ENCODE measurements around the gene PIGR. TPM values are rescaled to one million over a fixed set of nuclear protein-coding genes. Genes with fewer than 3 reads are reported as not detected.

The PIGR gene
- total and polyA plus RNA-seq, 12 donors = under 0.01 to 3.4 (median 0.55) TPM; not detected in 2

- Histone ChIP-seq H3K27me3 (no peaks in the 10 kb centered on the region), H3K4me1 (replicated peaks in 1 of 2) (no peaks in the 10 kb centered on the region), H3K36me3 (replicated peaks in 1 of 2) (no peaks in the 10 kb centered on the region), H3K27ac (no peak overlapping the region), H3K9me3 (replicated peaks in 1 of 3) (no peaks in the 10 kb centered on the region), H3K4me3 (no peak overlapping the region)
- no peak for TF ChIP-seq CTCF (IDR thresholded peaks at IDR 0.05)
- no peak for TF ChIP-seq POLR2A (IDR thresholded peaks at IDR 0.05)
- WGBS, 4 donors = 62 to 85% (median 69%) methylated on average over 11 of the region's 11 CpGs
- intact Hi-C loops (cut with DNase I) = no loop called here
- peak in 1 of 7 donors; percentile 30 for DNase-seq
Observed at GRCh38 chr1:206898089-206898914, 48.0 kb downstream of the PIGR start.

GRCh38 chr1:206897175-206897574 is 49.1 kb downstream of the PIGR start, which contains the start of gene IL24:
TSS of gene IL24 (plus strand) at chr1:206897443. CDS start at chr1:206897833, 390 bp downstream.
- H3K27me3 ChIP-seq = peaks cover 2% of the 10 kb centered on the region
- H3K36me3 ChIP-seq (replicated peaks in 1 of 2) = no peaks in the 10 kb centered on the region
- intact Hi-C loops (cut with DNase I) = no loop called here
- H3K9me3 ChIP-seq (replicated peaks in 1 of 3) = no peaks in the 10 kb centered on the region
- DNase-seq = peak in 1 of 7 donors; percentile 33
- H3K4me3 ChIP-seq = no peak within 1 kb of the TSS
- TF ChIP-seq POLR2A (IDR thresholded peaks at IDR 0.05) (no peak), CTCF (IDR thresholded peaks at IDR 0.05) (no peak)
- H3K4me1 ChIP-seq (replicated peaks in 1 of 2) = no peaks in the 10 kb centered on the region
- WGBS, 4 donors = 63 to 75% (median 69%) methylated on average over 4 of the region's 4 CpGs
- H3K27ac ChIP-seq = peak within 1 kb of the TSS in 1 of 5 donors; percentile 58

- TF ChIP-seq CTCF (IDR thresholded peaks at IDR 0.05) (no peak), POLR2A (IDR thresholded peaks at IDR 0.05) (no peak)
- WGBS, 4 donors = 69 to 80% (median 76%) methylated on average over 3 of the region's 3 CpGs
- Histone ChIP-seq H3K9me3 (replicated peaks in 1 of 3) (no peaks in the 10 kb centered on the region), H3K4me3 (no peak overlapping the region), H3K4me1 (replicated peaks in 1 of 2) (no peaks in the 10 kb centered on the region), H3K27ac (peak overlapping the region in 1 of 5 donors; percentile 58), H3K36me3 (replicated peaks in 1 of 2) (no peaks in the 10 kb centered on the region), H3K27me3 (peaks cover 6% of the 10 kb centered on the region)
- DNase-seq = no peak
- intact Hi-C loops (cut with DNase I) = no loop called here
Observed at GRCh38 chr1:206896261-206896660, 50.0 kb downstream of the PIGR start.

GRCh38 chr1:206895837-206896242 is 50.4 kb downstream of the PIGR start:
- H3K4me3 ChIP-seq = no peak overlapping the region
- peak overlapping the region in 1 of 5 donors; percentile 58 for H3K27ac ChIP-seq
- H3K9me3 ChIP-seq (replicated peaks in 1 of 3) = no peaks in the 10 kb centered on the region
- TF ChIP-seq POLR2A (IDR thresholded peaks at IDR 0.05) = no peak
- no peak for TF ChIP-seq CTCF (IDR thresholded peaks at IDR 0.05)
- peaks cover 0 to 3% of the 10 kb centered on the region in 2 donors for H3K4me1 ChIP-seq (replicated peaks in 1 of 2)
- no peak for DNase-seq
- no peaks in the 10 kb centered on the region for H3K36me3 ChIP-seq (replicated peaks in 1 of 2)
- WGBS, 4 donors = 57 to 78% (median 67%) methylated on average over 3 of the region's 3 CpGs
- peaks cover 6% of the 10 kb centered on the region for H3K27me3 ChIP-seq
- intact Hi-C loops (cut with DNase I) = no loop called here

All from adrenal gland (tissue), 12 donors.